ENCODE measurements around the gene BTBD7. TPM values are rescaled to one million over a fixed set of nuclear protein-coding genes. Genes with fewer than 3 reads are reported as not detected.

BTBD7 gene
- total RNA-seq, 1 experiment from 2014 or later, result 30.8 TPM

DNA sequence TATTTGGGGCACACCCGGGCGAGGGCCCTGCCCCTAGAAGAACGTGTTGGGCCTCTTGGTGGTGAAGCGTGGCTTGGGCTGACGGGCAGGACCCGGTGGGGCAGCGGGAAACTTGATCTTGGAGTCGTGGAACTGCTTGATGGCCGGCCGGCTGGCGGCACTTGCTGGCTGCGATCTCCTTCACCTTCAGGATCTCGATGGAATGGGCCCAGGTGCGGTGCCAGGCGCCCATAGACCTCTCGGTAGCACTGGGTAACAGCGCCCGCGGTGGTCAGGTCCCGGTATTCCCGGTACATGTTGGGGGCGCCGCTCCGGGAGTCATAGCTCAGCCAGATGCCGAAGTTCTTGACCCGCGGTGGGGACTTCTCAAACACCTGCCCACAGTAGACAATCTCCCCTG lies 109.3 kb downstream of the BTBD7 start:
- BruUV-seq (replicated peaks), result no TSS peak
- intact Hi-C loops (cut with micrococcal nuclease), result no loop called here

More for the DNA sequence above, 109.3 kb downstream of the BTBD7 start:
- Histone ChIP-seq H3K36me3 (ENCODE audit: control insufficient read depth in 1 of 2, insufficient read depth in 2 of 2, low read length in 2 of 2) (peaks cover 10 to 25% of the 10 kb centered on the region in 2 experiments; a peak in 3 of 4 replicates), H3K4me1 (ENCODE audit: control insufficient read depth in 1 of 2, insufficient read depth in 2 of 2, low read length in 2 of 2) (no peaks in the 10 kb centered on the region), H3K9ac (ENCODE audit: low read length) (no peak overlapping the region), H4K20me1 (ENCODE audit: insufficient read depth) (no peaks in the 10 kb centered on the region), H3K9me3 (ENCODE audit: control insufficient read depth in 1 of 2, insufficient read depth in 1 of 2, low read depth in 1 of 2, low read length in 2 of 2) (no peaks in the 10 kb centered on the region), H3K9me2 (ENCODE audit: insufficient read depth) (no peaks in the 10 kb centered on the region), H2AFZ (ENCODE audit: low read depth, low read length, poor library complexity, severe bottlenecking) (no peak overlapping the region), H3K4me3 (replicated peaks in 1 of 2; ENCODE audit: low read depth in 1 of 2, low read length in 2 of 2) (no peak overlapping the region), H3K79me2 (ENCODE audit: insufficient read depth, low read length) (no peaks in the 10 kb centered on the region), H3K27ac (ENCODE audit: low read depth, low read length) (no peak overlapping the region), H3K27me3 (ENCODE audit: insufficient read depth, low read length) (no peaks in the 10 kb centered on the region), H3K4me2 (ENCODE audit: low read length) (no peak overlapping the region)
- TF ChIP-seq ZNF274 (IDR thresholded peaks at IDR 0.05; ENCODE audit: low read depth, low read length) (no peak), TCF7L2 (IDR thresholded peaks at IDR 0.05; ENCODE audit: borderline replicate concordance, extremely low read depth, insufficient read depth, insufficient read length) (no peak), YY1 (IDR thresholded peaks at IDR 0.05; ENCODE audit: extremely low read depth, insufficient replicate concordance, low read depth, low read length) (no peak), FOSL1 (IDR thresholded peaks at IDR 0.05; ENCODE audit: low read depth) (no peak), ZFX (IDR thresholded peaks at IDR 0.05) (no peak), POLR2A (IDR thresholded peaks at IDR 0.05; ENCODE audit: borderline replicate concordance, extremely low read depth, insufficient read depth, insufficient read length) (no peak), SRF (IDR thresholded peaks at IDR 0.05; ENCODE audit: low read depth) (no peak), SIN3A (IDR thresholded peaks at IDR 0.05; ENCODE audit: low read depth) (no peak)
- TF ChIP-seq, protein P1, sequence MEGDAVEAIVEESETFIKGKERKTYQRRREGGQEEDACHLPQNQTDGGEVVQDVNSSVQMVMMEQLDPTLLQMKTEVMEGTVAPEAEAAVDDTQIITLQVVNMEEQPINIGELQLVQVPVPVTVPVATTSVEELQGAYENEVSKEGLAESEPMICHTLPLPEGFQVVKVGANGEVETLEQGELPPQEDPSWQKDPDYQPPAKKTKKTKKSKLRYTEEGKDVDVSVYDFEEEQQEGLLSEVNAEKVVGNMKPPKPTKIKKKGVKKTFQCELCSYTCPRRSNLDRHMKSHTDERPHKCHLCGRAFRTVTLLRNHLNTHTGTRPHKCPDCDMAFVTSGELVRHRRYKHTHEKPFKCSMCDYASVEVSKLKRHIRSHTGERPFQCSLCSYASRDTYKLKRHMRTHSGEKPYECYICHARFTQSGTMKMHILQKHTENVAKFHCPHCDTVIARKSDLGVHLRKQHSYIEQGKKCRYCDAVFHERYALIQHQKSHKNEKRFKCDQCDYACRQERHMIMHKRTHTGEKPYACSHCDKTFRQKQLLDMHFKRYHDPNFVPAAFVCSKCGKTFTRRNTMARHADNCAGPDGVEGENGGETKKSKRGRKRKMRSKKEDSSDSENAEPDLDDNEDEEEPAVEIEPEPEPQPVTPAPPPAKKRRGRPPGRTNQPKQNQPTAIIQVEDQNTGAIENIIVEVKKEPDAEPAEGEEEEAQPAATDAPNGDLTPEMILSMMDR (IDR thresholded peaks at IDR 0.05 in 2 of 3, conservative IDR thresholded peaks at IDR 0.05 in 1 of 3; ENCODE audit: borderline replicate concordance in 1 of 3, insufficient read depth in 1 of 3, low read depth in 2 of 3, low read length in 2 of 3), result no peak
- TF ChIP-seq, protein P2, sequence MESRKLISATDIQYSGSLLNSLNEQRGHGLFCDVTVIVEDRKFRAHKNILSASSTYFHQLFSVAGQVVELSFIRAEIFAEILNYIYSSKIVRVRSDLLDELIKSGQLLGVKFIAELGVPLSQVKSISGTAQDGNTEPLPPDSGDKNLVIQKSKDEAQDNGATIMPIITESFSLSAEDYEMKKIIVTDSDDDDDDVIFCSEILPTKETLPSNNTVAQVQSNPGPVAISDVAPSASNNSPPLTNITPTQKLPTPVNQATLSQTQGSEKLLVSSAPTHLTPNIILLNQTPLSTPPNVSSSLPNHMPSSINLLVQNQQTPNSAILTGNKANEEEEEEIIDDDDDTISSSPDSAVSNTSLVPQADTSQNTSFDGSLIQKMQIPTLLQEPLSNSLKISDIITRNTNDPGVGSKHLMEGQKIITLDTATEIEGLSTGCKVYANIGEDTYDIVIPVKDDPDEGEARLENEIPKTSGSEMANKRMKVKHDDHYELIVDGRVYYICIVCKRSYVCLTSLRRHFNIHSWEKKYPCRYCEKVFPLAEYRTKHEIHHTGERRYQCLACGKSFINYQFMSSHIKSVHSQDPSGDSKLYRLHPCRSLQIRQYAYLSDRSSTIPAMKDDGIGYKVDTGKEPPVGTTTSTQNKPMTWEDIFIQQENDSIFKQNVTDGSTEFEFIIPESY (IDR thresholded peaks at IDR 0.05; ENCODE audit: extremely low read depth, insufficient replicate concordance, low read length), result no peak
- no peak for ATAC-seq
- ChIA-PET POLR2A (no interaction called here), CTCF (no interaction called here), RAD21 (ENCODE audit: low non-redundant PET in 1 of 2, low total read pairs in 2 of 2, uncharacterized antibody in 2 of 2, unreplicated experiment in 2 of 2) (no interaction called here)
- no peak for DNase-seq (ENCODE audit: low read depth, low spot score)
